ENCODE results near the gene FGGY.

The FGGY gene

DNA sequence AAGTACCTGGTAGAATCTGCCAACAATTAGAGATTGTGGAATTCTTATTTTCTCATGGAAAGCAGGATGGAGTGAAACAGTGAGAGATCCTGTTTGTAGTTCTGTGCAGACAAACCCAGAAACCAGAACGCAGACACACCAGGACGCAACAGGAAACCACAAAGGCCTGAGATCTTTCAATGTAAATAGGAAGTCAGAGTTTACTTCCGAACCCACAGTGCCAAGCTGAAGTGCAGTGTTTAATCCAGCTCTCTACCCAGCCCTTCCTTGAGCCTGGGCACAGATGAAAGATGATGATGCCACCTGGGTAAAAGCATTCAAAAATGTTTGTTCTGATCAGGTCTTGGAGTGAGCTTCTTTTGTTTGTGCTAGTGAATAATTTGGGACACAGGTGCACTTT is 273.6 kb downstream of the FGGY start:
- Histone ChIP-seq H3K4me2 (ENCODE audit: insufficient read depth, low read length) (peak overlapping the region; percentile 57), H3K79me2 (ENCODE audit: insufficient read depth, low read length) (no peaks in the 10 kb centered on the region), H4K20me1 (ENCODE audit: insufficient read depth, low read length) (no peaks in the 10 kb centered on the region), H3K9me3 (ENCODE audit: insufficient read depth, low read length, severe bottlenecking) (peaks cover 2% of the 10 kb centered on the region), H3K4me3 (ENCODE audit: low read depth in 1 of 2, low read length in 2 of 2) (peak overlapping the region in 1 of 2 experiments; percentile 32; a peak in 2 of 4 replicates), H3K27me3 (ENCODE audit: insufficient read depth, low read length, poor library complexity) (no peaks in the 10 kb centered on the region), H3K9ac (ENCODE audit: low read depth, low read length) (peak overlapping the region; percentile 33), H2AFZ (ENCODE audit: low read depth, low read length) (no peak overlapping the region), H3K4me1 (ENCODE audit: insufficient read depth, low read length) (peaks cover 59% of the 10 kb centered on the region), H3K36me3 (ENCODE audit: insufficient read depth, low read length) (no peaks in the 10 kb centered on the region), H3K27ac (ENCODE audit: low read length) (peak overlapping the region; percentile 76)
- peak; percentile 97 for ATAC-seq (ENCODE audit: insufficient read depth, low read depth)
- TF ChIP-seq EZH2 (IDR thresholded peaks at IDR 0.05; ENCODE audit: borderline replicate concordance, low read depth, low read length, severe bottlenecking) (no peak), CTCF (IDR thresholded peaks at IDR 0.05; ENCODE audit: borderline replicate concordance, extremely low read depth, low read length, poor library complexity, severe bottlenecking) (no peak)
- peak; percentile 81 for DNase-seq

- Histone ChIP-seq H3K27me3 (ENCODE audit: insufficient read depth, low read length, poor library complexity) (no peaks in the 10 kb centered on the region), H3K4me2 (ENCODE audit: insufficient read depth, low read length) (no peak overlapping the region), H3K4me3 (ENCODE audit: low read depth in 1 of 2, low read length in 2 of 2) (no peak overlapping the region), H3K36me3 (ENCODE audit: insufficient read depth, low read length) (no peaks in the 10 kb centered on the region), H3K9ac (ENCODE audit: low read depth, low read length) (no peak overlapping the region), H3K9me3 (ENCODE audit: insufficient read depth, low read length, severe bottlenecking) (peaks cover 2% of the 10 kb centered on the region), H3K27ac (ENCODE audit: low read length) (no peak overlapping the region), H2AFZ (ENCODE audit: low read depth, low read length) (no peak overlapping the region), H3K79me2 (ENCODE audit: insufficient read depth, low read length) (no peaks in the 10 kb centered on the region), H4K20me1 (ENCODE audit: insufficient read depth, low read length) (no peaks in the 10 kb centered on the region), H3K4me1 (ENCODE audit: insufficient read depth, low read length) (peaks cover 42% of the 10 kb centered on the region)
- no peak for DNase-seq
- TF ChIP-seq EZH2 (IDR thresholded peaks at IDR 0.05; ENCODE audit: borderline replicate concordance, low read depth, low read length, severe bottlenecking): no peak
- TF ChIP-seq CTCF (IDR thresholded peaks at IDR 0.05; ENCODE audit: borderline replicate concordance, extremely low read depth, low read length, poor library complexity, severe bottlenecking): no peak
- no peak for ATAC-seq (ENCODE audit: insufficient read depth, low read depth)
Observed at GRCh38 chr1:59574085-59574484, 277.2 kb downstream of the FGGY start.

GRCh38 chr1:59577774-59578173 is 280.9 kb downstream of the FGGY start:
- Histone ChIP-seq H3K4me3 (ENCODE audit: low read depth in 1 of 2, low read length in 2 of 2) (no peak overlapping the region), H3K27ac (ENCODE audit: low read length) (no peak overlapping the region), H3K9me3 (ENCODE audit: insufficient read depth, low read length, severe bottlenecking) (peaks cover 2% of the 10 kb centered on the region), H3K4me1 (ENCODE audit: insufficient read depth, low read length) (peaks cover 12% of the 10 kb centered on the region), H3K36me3 (ENCODE audit: insufficient read depth, low read length) (no peaks in the 10 kb centered on the region), H3K9ac (ENCODE audit: low read depth, low read length) (no peak overlapping the region), H4K20me1 (ENCODE audit: insufficient read depth, low read length) (no peaks in the 10 kb centered on the region), H3K27me3 (ENCODE audit: insufficient read depth, low read length, poor library complexity) (no peaks in the 10 kb centered on the region), H2AFZ (ENCODE audit: low read depth, low read length) (no peak overlapping the region), H3K79me2 (ENCODE audit: insufficient read depth, low read length) (no peaks in the 10 kb centered on the region), H3K4me2 (ENCODE audit: insufficient read depth, low read length) (no peak overlapping the region)
- ATAC-seq (ENCODE audit: insufficient read depth, low read depth) (no peak), DNase-seq (no peak)
- TF ChIP-seq CTCF (IDR thresholded peaks at IDR 0.05; ENCODE audit: borderline replicate concordance, extremely low read depth, low read length, poor library complexity, severe bottlenecking) (no peak), EZH2 (IDR thresholded peaks at IDR 0.05; ENCODE audit: borderline replicate concordance, low read depth, low read length, severe bottlenecking) (no peak)

DNA sequence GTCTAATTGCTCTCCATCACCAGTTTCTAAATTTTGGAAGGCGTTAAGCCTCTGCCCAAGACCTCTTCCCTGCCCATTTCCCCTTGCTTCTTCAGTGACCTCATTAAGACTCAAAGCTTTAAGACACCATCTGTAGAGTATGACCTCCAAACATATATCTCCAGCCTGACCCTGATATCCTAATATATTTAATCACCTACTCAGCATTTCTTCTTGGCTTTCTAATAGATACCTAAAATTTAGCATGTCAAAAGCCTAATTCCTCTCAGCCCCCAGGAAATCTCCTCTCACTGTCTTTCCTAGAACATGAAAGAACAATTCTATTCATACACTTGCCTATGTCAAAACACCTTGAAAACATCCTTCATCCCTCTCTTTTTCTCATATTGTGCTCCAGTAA is 282.3 kb downstream of the FGGY start:
- Histone ChIP-seq H3K27me3 (ENCODE audit: insufficient read depth, low read length, poor library complexity) (no peaks in the 10 kb centered on the region), H3K27ac (ENCODE audit: low read length) (no peak overlapping the region), H3K9me3 (ENCODE audit: insufficient read depth, low read length, severe bottlenecking) (peaks cover 2% of the 10 kb centered on the region), H3K4me1 (ENCODE audit: insufficient read depth, low read length) (0 out of 2 replicates have a peak, but pooled peaks cover 6% of the 10 kb centered on the region), H3K79me2 (ENCODE audit: insufficient read depth, low read length) (no peaks in the 10 kb centered on the region), H2AFZ (ENCODE audit: low read depth, low read length) (no peak overlapping the region), H4K20me1 (ENCODE audit: insufficient read depth, low read length) (no peaks in the 10 kb centered on the region), H3K4me2 (ENCODE audit: insufficient read depth, low read length) (no peak overlapping the region), H3K4me3 (ENCODE audit: low read depth in 1 of 2, low read length in 2 of 2) (no peak overlapping the region), H3K9ac (ENCODE audit: low read depth, low read length) (no peak overlapping the region), H3K36me3 (ENCODE audit: insufficient read depth, low read length) (no peaks in the 10 kb centered on the region)
- TF ChIP-seq CTCF (IDR thresholded peaks at IDR 0.05; ENCODE audit: borderline replicate concordance, extremely low read depth, low read length, poor library complexity, severe bottlenecking) (no peak), EZH2 (IDR thresholded peaks at IDR 0.05; ENCODE audit: borderline replicate concordance, low read depth, low read length, severe bottlenecking) (no peak)
- DNase-seq (no peak), ATAC-seq (ENCODE audit: insufficient read depth, low read depth) (no peak)

All from DND-41 (cell line).